Body of pancreas (tissue), 4 donors: Measurements from ENCODE around the gene TNFRSF12A. TPM values are rescaled to one million over a fixed set of nuclear protein-coding genes. Genes with fewer than 3 reads are reported as not detected.

ENCODE experiments used
- ATAC-seq: fragments of 150-250 bp; one replicate; pipeline ENCODE4 v1.9.1; 2016
- DNase-seq, 4 donors: peaks; one replicate each; pipeline ENCODE4 v3.0.0-alpha.2; 2019
- H3K27ac ChIP-seq, 4 donors: fragments of 200-600 bp; sonication (generic); 1 replicate in 3 of 4; 2 replicates in 1 of 4; pipeline versions ENCODE4 v1.5.1 to v1.6.1; 2016 to 2019; ENCODE audit warnings: mild to moderate bottlenecking in 1 of 4, mixed read lengths in 1 of 4, moderate library complexity in 1 of 4
- H3K27me3 ChIP-seq, 2 donors: fragments of 200-600 bp; sonication (generic); one replicate each; pipeline ENCODE4 v1.6.0; 2016; ENCODE audit warnings: mild to moderate bottlenecking in 1 of 2
- H3K36me3 ChIP-seq, 2 donors: fragments of 200-600 bp; sonication (generic); replicated peaks in 1 of 2; 2 replicates each; pipeline ENCODE4 v1.5.1; 2016; ENCODE audit warnings: low read depth in 2 of 2; ENCODE audit not compliant: insufficient read depth in 1 of 2
- H3K4me1 ChIP-seq: fragments of 200-600 bp; sonication (generic); one replicate; pipeline ENCODE4 v1.6.0; 2016
- H3K4me3 ChIP-seq, 2 donors: fragments of 200-600 bp; sonication (generic); 1 replicate in 1 of 2; 2 replicates in 1 of 2; pipeline ENCODE4 v1.5.1; 2016 to 2019
- H3K9me3 ChIP-seq, 3 donors: fragments of 200-600 bp; sonication (generic); 1 replicate in 2 of 3; 2 replicates in 1 of 3; pipeline ENCODE4 v1.5.1; 2016
- CTCF ChIP-seq, 7 experiments: fragments of 450-650 bp in 4 of 7; fragments of 200-600 bp in 3 of 7; sonication (generic) in 3 of 7; IDR thresholded peaks; one replicate each; pipeline ENCODE4 v1.5.1; 2016 to 2019; ENCODE audit warnings: antibody characterized with exemption in 7 of 7
- POLR2A ChIP-seq, 3 donors: fragments of 450-650 bp; IDR thresholded peaks; one replicate each; pipeline ENCODE4 v1.6.1; 2016; ENCODE audit warnings: antibody characterized with exemption in 3 of 3, mild to moderate bottlenecking in 2 of 3
- WGBS, 2 donors: methylation state at CpG; one replicate each; pipeline ENCODE4 v1.1.5; 2017; 5-methylcytosine and 5-hydroxymethylcytosine counted together
- intact Hi-C: fragments of 100-400 bp; cut with DNase I; formaldehyde crosslinking; loops from one replicate; pipeline ENCODE4 v1.15.1; 2023
- total RNA-seq, 2 donors: library from RNA; depleted of rRNA; stranded (reverse); fragments of >200 nt; gene quantifications; one replicate each; pipeline ENCODE4 v1.1.0, GENCODE V29; 2016

TNFRSF12A gene
- total RNA-seq, 2 donors from 2014 or later, result 132 to 229 TPM

DNA sequence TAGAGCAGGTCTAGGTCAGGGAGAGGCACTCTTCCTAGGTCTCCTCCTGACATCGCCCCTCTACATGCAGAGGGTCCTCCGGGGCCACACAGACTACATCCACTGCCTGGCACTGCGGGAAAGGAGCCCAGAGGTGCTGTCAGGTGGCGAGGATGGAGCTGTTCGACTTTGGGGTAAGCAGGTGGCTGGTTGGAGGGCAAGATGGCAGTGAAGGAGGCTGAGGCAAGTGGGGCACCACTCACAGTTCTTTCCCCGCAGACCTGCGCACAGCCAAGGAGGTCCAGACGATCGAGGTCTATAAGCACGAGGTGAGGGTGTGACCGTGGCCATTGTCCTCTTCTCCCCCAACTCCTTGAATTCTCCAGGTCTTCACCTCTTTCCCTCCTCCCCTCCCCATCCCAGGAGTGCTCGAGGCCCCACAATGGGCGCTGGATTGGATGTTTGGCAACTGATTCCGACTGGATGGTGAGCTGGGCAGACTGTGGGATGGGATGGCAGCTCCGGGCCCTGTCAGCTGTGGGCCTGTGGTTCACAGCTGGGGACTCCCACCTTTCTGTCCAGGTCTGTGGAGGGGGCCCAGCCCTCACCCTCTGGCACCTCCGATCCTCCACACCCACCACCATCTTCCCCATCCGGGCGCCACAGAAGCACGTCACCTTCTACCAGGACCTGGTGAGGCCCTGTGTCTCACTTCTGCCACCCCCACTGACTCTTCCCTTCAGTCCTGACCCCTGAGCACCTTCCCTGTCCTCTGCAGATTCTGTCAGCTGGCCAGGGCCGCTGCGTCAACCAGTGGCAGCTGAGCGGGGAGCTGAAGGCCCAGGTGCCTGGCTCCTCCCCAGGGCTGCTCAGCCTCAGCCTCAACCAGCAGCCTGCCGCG lies 6.7 kb downstream of the TNFRSF12A start:
- 90 to 94% methylated on average over 17 to 24 of the region's 24 CpGs for WGBS, 2 donors
- peaks cover 71% of the 10 kb centered on the region for H3K4me1 ChIP-seq

DNA sequence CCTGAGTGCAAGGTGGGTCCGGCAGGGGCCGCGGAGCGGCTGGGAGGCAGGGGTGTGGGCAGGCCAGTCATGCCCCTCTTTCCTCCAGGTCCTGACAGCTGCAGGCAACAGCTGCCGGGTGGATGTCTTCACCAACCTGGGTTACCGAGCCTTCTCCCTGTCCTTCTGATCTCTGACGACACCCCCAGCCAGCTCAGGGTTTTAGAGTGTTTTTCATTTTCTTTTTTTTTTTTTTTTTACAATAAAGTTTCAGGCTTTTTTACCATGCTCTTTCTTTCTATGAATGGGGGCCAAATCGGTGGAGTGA lies 7.3 kb downstream of the TNFRSF12A start:
- Histone ChIP-seq H3K36me3 (peaks cover 0 to 9% of the 10 kb centered on the region in 2 donors), H3K4me1 (peaks cover 71% of the 10 kb centered on the region), H3K4me3 (no peak overlapping the region), H3K9me3 (no peaks in the 10 kb centered on the region), H3K27me3 (no peaks in the 10 kb centered on the region), H3K27ac (peak overlapping the region in 2 of 4 donors; percentile 79 to 84)
- no peak for TF ChIP-seq CTCF (IDR thresholded peaks at IDR 0.05)
- no peak for TF ChIP-seq POLR2A (IDR thresholded peaks at IDR 0.05)
- WGBS, 2 donors, result 77 to 86% methylated on average over 7 to 8 of the region's 8 CpGs
- intact Hi-C loops, result no loop called here
- no peak for ATAC-seq
- DNase-seq, result no peak

More for the DNA sequence above, 6.7 kb downstream of the TNFRSF12A start:
- ATAC-seq, result no peak
- Histone ChIP-seq H3K4me3 (no peak overlapping the region), H3K27me3 (no peaks in the 10 kb centered on the region), H3K9me3 (no peaks in the 10 kb centered on the region), H3K27ac (no peak overlapping the region), H3K36me3 (peaks cover 0 to 9% of the 10 kb centered on the region in 2 donors)
- TF ChIP-seq POLR2A (IDR thresholded peaks at IDR 0.05) (no peak), CTCF (IDR thresholded peaks at IDR 0.05) (no peak)
- DNase-seq, result peak in 2 of 4 donors; percentile 37 to 49
- intact Hi-C loops, result no loop called here

- peak overlapping the region; percentile 62 to 84 (median 72) for H3K27ac ChIP-seq
- intact Hi-C loops, result no loop called here
- peak; percentile 65 for ATAC-seq
- H3K4me3 ChIP-seq, result no peak overlapping the region
- DNase-seq, result peak; percentile 92 to 95 (median 92)
- peak; percentile 74 to 99 (median 90) for TF ChIP-seq CTCF (IDR thresholded peaks at IDR 0.05)
- TF ChIP-seq POLR2A (IDR thresholded peaks at IDR 0.05), result peak; percentile 69 to 77 (median 77)
- WGBS, 2 donors, result 8 to 40% methylated on average over 10 to 58 of the region's 58 CpGs
- H3K27me3 ChIP-seq, result no peaks in the 10 kb centered on the region
- peaks cover 71% of the 10 kb centered on the region for H3K4me1 ChIP-seq
- peaks cover 0 to 9% of the 10 kb centered on the region in 2 donors for H3K36me3 ChIP-seq
- no peaks in the 10 kb centered on the region for H3K9me3 ChIP-seq
Observed at GRCh38 chr16:3027983-3028715, 8.0 kb downstream of the TNFRSF12A start.

GRCh38 chr16:3028716-3029319 lies 8.7 kb downstream of the TNFRSF12A start:
- peaks cover 71% of the 10 kb centered on the region for H3K4me1 ChIP-seq
- no peak for ATAC-seq

More at GRCh38 chr16:3028716-3029319, 8.7 kb downstream of the TNFRSF12A start:
- Histone ChIP-seq H3K27ac (peak overlapping the region in 1 of 4 donors; percentile 79), H3K9me3 (no peaks in the 10 kb centered on the region), H3K27me3 (no peaks in the 10 kb centered on the region), H3K36me3 (peaks cover 0 to 9% of the 10 kb centered on the region in 2 donors), H3K4me3 (no peak overlapping the region)
- intact Hi-C loops, result no loop called here
- DNase-seq, result peak in 1 of 4 donors; percentile 23
- TF ChIP-seq CTCF (IDR thresholded peaks at IDR 0.05) (no peak), POLR2A (IDR thresholded peaks at IDR 0.05) (no peak)
- 64 to 77% methylated on average over 13 to 15 of the region's 15 CpGs for WGBS, 2 donors
